Mucosa of stomach (tissue), 1 donor: ENCODE measurements around the gene PKP4.

Source experiments
- H3K27me3 ChIP-seq: one replicate; pipeline ENCODE4 v1.7.0; 2013; ENCODE audit warnings: mild to moderate bottlenecking, low read length; ENCODE audit not compliant: control insufficient read depth, insufficient read depth
- H3K36me3 ChIP-seq: one replicate; pipeline ENCODE4 v1.7.0; 2013; ENCODE audit warnings: low read length; ENCODE audit not compliant: control insufficient read depth, insufficient read depth
- H3K4me1 ChIP-seq: one replicate; pipeline ENCODE4 v1.7.0; 2013; ENCODE audit warnings: mild to moderate bottlenecking, low read length; ENCODE audit not compliant: control insufficient read depth, insufficient read depth
- H3K4me3 ChIP-seq: one replicate; pipeline ENCODE4 v1.7.0; 2013; ENCODE audit warnings: low read length
- H3K9ac ChIP-seq: one replicate; pipeline ENCODE4 v1.7.0; 2013; ENCODE audit warnings: mild to moderate bottlenecking, low read length, moderate library complexity
- H3K9me3 ChIP-seq: one replicate; pipeline ENCODE4 v1.7.0; 2013; ENCODE audit warnings: mild to moderate bottlenecking, low read length, moderate library complexity; ENCODE audit not compliant: control insufficient read depth
- donor health status: Pancreatic carcinoma.

PKP4 gene

DNA sequence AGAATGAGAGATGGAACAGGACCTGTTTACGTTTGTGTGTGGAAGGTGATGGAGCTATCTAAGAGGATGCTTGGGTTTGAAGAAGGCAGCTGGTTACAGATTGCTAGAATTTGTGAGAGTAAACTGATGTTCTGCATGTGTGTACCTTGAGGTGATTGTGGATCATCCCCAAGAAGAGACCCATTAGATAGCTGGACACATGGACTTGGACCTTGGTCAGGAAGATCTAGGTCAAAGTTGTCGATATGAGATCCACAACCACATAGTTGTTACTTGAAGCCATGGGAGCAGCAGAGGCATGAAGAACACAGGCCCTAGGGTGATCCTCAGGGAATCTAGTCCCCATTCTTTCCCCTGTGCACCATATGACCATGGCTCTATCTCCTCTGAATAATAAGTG, 101.0 kb downstream of the PKP4 start:
- H3K4me3 ChIP-seq, result no peak overlapping the region
- no peaks in the 10 kb centered on the region for H3K36me3 ChIP-seq
- H3K9ac ChIP-seq, result no peak overlapping the region
- H3K9me3 ChIP-seq, result no peaks in the 10 kb centered on the region
- H3K27me3 ChIP-seq, result no peaks in the 10 kb centered on the region
- H3K4me1 ChIP-seq, result no peaks in the 10 kb centered on the region

- Histone ChIP-seq H3K4me3 (no peak overlapping the region), H3K9ac (no peak overlapping the region), H3K27me3 (no peaks in the 10 kb centered on the region), H3K36me3 (no peaks in the 10 kb centered on the region), H3K4me1 (no peaks in the 10 kb centered on the region), H3K9me3 (no peaks in the 10 kb centered on the region)
Measured at GRCh38 chr2:158559252-158559651, 102.5 kb downstream of the PKP4 start.

DNA sequence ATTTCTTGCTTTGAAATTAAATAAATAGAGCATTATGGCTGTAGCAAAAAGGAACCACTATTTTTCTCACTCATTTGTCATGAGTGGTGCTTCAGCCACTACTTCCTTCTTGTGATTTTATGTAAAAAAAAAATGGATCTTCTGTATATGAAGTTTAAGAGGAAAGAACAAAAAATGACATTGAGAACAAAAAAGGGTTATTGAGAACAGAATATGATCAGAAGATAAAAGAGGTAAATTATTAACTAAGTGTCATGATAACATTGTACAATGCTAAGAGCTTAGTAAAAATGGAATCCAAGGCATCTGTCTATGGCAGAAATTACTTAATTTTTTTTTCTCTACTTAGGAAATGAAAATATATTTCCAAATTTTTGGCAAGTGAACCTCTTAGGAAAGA, 103.5 kb downstream of the PKP4 start:
- Histone ChIP-seq H3K9me3 (no peaks in the 10 kb centered on the region), H3K27me3 (no peaks in the 10 kb centered on the region), H3K4me3 (no peak overlapping the region), H3K36me3 (no peaks in the 10 kb centered on the region), H3K9ac (no peak overlapping the region), H3K4me1 (no peaks in the 10 kb centered on the region)

GRCh38 chr2:158561054-158561453, 104.3 kb downstream of the PKP4 start:
- Histone ChIP-seq H3K36me3 (no peaks in the 10 kb centered on the region), H3K27me3 (no peaks in the 10 kb centered on the region), H3K9me3 (no peaks in the 10 kb centered on the region), H3K4me3 (no peak overlapping the region), H3K4me1 (no peaks in the 10 kb centered on the region), H3K9ac (no peak overlapping the region)

DNA sequence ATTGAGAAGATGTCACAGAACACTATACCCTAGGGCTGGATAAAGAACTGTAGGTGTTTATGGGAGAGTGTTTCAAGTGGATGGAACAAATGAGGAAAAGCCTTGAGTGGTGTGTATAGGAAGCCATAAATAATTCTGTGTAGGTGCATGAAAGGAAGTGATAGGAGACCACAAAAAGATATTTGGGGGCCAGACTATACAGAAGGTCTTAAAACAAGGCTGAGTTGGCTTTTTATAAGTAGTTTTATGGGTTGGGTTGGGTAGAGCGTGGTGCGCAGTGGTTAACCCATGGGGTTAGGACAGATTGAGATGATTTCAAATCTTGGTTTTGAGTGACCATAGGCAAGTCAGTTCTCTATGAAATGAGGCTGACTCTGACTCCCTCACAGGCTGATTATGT, 110.5 kb downstream of the PKP4 start:
- Histone ChIP-seq H3K27me3 (no peaks in the 10 kb centered on the region), H3K36me3 (no peaks in the 10 kb centered on the region), H3K9me3 (no peaks in the 10 kb centered on the region), H3K4me1 (no peaks in the 10 kb centered on the region), H3K4me3 (no peak overlapping the region), H3K9ac (no peak overlapping the region)

DNA sequence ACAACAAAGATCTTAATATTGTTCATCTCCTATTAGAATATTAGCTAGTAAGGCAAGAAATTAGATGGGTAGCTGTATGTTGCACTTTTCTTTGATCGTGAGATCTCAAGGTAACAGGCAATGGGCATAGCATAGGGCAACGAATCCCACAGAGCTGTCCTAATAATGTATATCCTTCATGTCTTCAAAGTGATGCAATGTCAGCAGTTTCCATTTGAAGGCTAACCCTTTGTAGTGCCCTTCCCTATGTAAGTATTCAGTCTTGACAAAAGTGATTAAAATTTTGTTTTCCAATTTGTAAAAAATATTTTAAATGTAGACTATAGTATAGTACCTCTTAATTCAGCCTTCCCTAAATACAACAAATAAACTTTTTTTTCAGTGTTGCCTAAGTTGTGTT, 112.5 kb downstream of the PKP4 start:
- Histone ChIP-seq H3K27me3 (no peaks in the 10 kb centered on the region), H3K9ac (no peak overlapping the region), H3K4me3 (no peak overlapping the region), H3K9me3 (no peaks in the 10 kb centered on the region), H3K4me1 (no peaks in the 10 kb centered on the region), H3K36me3 (no peaks in the 10 kb centered on the region)

GRCh38 chr2:158570869-158571268, 114.1 kb downstream of the PKP4 start:
- Histone ChIP-seq H3K4me1 (no peaks in the 10 kb centered on the region), H3K27me3 (no peaks in the 10 kb centered on the region), H3K9ac (no peak overlapping the region), H3K36me3 (no peaks in the 10 kb centered on the region), H3K9me3 (no peaks in the 10 kb centered on the region), H3K4me3 (no peak overlapping the region)

- H3K4me3 ChIP-seq, result no peak overlapping the region
- H3K9me3 ChIP-seq, result no peaks in the 10 kb centered on the region
- H3K36me3 ChIP-seq, result no peaks in the 10 kb centered on the region
Measured at GRCh38 chr2:158573739-158574138, 117.0 kb downstream of the PKP4 start.

DNA sequence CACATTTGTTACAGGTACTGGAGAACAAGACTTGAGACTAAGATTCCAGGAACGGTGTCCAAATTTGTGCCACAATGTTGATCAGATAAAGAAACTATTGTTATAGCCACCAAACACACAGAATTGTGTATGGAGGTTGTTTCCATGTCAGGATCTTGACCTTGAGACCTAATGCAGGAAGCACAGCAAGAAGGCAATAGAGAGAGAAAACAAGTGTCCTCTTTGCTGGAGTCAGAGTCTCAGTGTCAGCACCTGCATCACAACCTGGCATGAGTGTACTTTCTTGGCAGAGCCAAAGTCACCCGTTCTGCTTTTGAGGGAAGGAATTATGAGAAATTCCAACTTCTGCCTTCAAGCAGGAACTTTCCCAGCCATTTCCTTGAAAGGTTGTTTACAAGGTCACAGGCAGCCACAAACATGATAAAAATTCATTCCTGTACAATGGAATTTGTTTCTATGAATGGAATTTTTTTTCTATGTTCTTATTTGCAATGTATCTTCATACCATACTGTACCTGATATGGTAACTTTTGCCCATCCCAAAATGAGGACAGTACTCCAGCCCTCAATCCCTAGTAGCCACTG, 118.4 kb downstream of the PKP4 start:
- Histone ChIP-seq H3K9me3 (no peaks in the 10 kb centered on the region), H3K4me1 (no peaks in the 10 kb centered on the region), H3K9ac (no peak overlapping the region), H3K27me3 (no peaks in the 10 kb centered on the region), H3K4me3 (no peak overlapping the region), H3K36me3 (no peaks in the 10 kb centered on the region)

More at GRCh38 chr2:158573739-158574138, 117.0 kb downstream of the PKP4 start:
- no peaks in the 10 kb centered on the region for H3K27me3 ChIP-seq
- no peaks in the 10 kb centered on the region for H3K4me1 ChIP-seq
- H3K9ac ChIP-seq, result no peak overlapping the region

DNA sequence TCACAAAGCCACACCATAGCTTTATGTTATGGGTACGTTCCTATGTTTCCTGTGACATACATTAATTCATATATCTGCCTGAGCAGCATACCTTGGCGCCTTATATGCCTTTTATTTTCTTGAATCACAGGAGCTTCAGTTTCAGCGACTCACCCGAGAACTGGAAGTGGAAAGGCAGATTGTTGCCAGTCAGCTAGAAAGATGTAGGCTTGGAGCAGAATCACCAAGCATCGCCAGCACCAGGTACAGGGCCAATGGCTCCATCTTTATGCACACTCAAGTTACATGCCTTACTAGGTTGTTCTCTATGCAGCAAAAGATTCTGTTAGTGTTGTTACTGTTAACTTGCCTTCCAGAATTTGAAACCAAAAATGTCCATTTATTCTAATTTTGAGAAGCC, 120.4 kb downstream of the PKP4 start:
- H3K9ac ChIP-seq, result no peak overlapping the region
- no peaks in the 10 kb centered on the region for H3K4me1 ChIP-seq
- no peaks in the 10 kb centered on the region for H3K27me3 ChIP-seq
- no peak overlapping the region for H3K4me3 ChIP-seq
- H3K36me3 ChIP-seq, result no peaks in the 10 kb centered on the region
- no peaks in the 10 kb centered on the region for H3K9me3 ChIP-seq

- H3K9ac ChIP-seq, result no peak overlapping the region
- no peaks in the 10 kb centered on the region for H3K9me3 ChIP-seq
- no peaks in the 10 kb centered on the region for H3K27me3 ChIP-seq
- no peaks in the 10 kb centered on the region for H3K36me3 ChIP-seq
- H3K4me1 ChIP-seq, result no peaks in the 10 kb centered on the region
- no peak overlapping the region for H3K4me3 ChIP-seq
Measured at GRCh38 chr2:158578703-158579330, 122.1 kb downstream of the PKP4 start.

GRCh38 chr2:158579928-158580327, 123.2 kb downstream of the PKP4 start:
- no peaks in the 10 kb centered on the region for H3K27me3 ChIP-seq
- no peak overlapping the region for H3K9ac ChIP-seq
- H3K4me1 ChIP-seq, result no peaks in the 10 kb centered on the region
- H3K9me3 ChIP-seq, result no peaks in the 10 kb centered on the region
- no peak overlapping the region for H3K4me3 ChIP-seq
- H3K36me3 ChIP-seq, result no peaks in the 10 kb centered on the region

GRCh38 chr2:158580760-158581159, 124.0 kb downstream of the PKP4 start:
- Histone ChIP-seq H3K9me3 (no peaks in the 10 kb centered on the region), H3K4me3 (no peak overlapping the region), H3K9ac (no peak overlapping the region), H3K36me3 (no peaks in the 10 kb centered on the region), H3K4me1 (no peaks in the 10 kb centered on the region), H3K27me3 (no peaks in the 10 kb centered on the region)
